Hepatocyte (in vitro differentiated cells): ENCODE results near the gene PRKCZ.

ENCODE experiments used
- EZH2phosphoT487 ChIP-seq: fragments of 200-600 bp; sonication (generic); IDR thresholded peaks from one replicate; pipeline ENCODE4 v1.6.1; 2018; ENCODE audit warnings: antibody characterized with exemption, mild to moderate bottlenecking, low read depth, moderate library complexity; ENCODE audit not compliant: unreplicated experiment, severe bottlenecking
- TF ChIP-seq, protein P1 (sequence below): fragments of 200-600 bp; sonication (generic); IDR thresholded peaks from 2 replicates; pipeline ENCODE4 v1.5.1; 2016; ENCODE audit warnings: antibody characterized with exemption, mild to moderate bottlenecking; ENCODE audit not compliant: poor library complexity

GRCh38 chr1:2052756-2053155 lies 2.5 kb downstream of the PRKCZ start:
- TF ChIP-seq, protein P1, sequence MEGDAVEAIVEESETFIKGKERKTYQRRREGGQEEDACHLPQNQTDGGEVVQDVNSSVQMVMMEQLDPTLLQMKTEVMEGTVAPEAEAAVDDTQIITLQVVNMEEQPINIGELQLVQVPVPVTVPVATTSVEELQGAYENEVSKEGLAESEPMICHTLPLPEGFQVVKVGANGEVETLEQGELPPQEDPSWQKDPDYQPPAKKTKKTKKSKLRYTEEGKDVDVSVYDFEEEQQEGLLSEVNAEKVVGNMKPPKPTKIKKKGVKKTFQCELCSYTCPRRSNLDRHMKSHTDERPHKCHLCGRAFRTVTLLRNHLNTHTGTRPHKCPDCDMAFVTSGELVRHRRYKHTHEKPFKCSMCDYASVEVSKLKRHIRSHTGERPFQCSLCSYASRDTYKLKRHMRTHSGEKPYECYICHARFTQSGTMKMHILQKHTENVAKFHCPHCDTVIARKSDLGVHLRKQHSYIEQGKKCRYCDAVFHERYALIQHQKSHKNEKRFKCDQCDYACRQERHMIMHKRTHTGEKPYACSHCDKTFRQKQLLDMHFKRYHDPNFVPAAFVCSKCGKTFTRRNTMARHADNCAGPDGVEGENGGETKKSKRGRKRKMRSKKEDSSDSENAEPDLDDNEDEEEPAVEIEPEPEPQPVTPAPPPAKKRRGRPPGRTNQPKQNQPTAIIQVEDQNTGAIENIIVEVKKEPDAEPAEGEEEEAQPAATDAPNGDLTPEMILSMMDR = no peak
- no peak for TF ChIP-seq EZH2phosphoT487
